ENCODE results near the gene PARD3B.

The PARD3B gene

DNA sequence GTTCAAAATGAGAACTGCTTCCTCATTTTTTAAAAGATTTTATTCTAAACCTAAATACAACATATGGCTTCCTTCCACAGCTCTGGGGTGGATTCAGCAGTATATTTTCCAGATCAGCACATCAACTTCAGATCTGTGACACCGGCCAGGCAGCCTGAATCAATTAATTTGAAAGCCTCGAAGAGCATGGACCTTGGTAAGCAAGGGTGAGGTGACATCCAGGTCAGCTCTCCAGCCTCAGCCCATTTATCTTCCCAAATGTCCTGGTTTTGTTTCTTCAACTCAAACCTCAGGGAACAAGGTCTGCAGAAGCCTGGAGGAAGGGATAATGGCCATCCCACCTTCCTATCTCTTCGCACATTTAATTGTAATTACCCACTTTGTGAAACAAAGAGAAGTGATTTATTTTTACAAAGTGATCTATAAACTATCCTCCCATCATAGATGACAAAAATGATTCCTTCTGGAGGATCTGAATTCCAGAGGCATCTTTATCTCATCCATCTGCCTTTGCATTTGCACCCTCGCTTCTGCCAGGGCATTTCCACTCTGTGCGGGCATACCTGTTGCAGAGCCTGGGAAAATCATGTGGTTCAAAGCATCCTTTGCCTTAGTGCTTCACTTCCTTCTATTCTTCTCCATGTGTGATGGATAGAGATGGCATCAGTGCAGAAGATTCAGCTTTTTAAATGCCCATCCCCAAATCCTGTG, 648.0 kb downstream of the PARD3B start:
- Histone ChIP-seq H3K27ac (ENCODE audit: poor library complexity, severe bottlenecking) (no peak overlapping the region), H3K27me3 (ENCODE audit: insufficient read depth, poor library complexity, severe bottlenecking) (no peaks in the 10 kb centered on the region), H3K4me3 (ENCODE audit: severe bottlenecking) (no peak overlapping the region), H3K4me1 (ENCODE audit: insufficient read depth, poor library complexity, severe bottlenecking) (peaks cover under 1% of the 10 kb centered on the region), H3K36me3 (ENCODE audit: low read depth) (no peaks in the 10 kb centered on the region), H3K9me3 (ENCODE audit: severe bottlenecking) (no peaks in the 10 kb centered on the region)
- TF ChIP-seq, protein P1, sequence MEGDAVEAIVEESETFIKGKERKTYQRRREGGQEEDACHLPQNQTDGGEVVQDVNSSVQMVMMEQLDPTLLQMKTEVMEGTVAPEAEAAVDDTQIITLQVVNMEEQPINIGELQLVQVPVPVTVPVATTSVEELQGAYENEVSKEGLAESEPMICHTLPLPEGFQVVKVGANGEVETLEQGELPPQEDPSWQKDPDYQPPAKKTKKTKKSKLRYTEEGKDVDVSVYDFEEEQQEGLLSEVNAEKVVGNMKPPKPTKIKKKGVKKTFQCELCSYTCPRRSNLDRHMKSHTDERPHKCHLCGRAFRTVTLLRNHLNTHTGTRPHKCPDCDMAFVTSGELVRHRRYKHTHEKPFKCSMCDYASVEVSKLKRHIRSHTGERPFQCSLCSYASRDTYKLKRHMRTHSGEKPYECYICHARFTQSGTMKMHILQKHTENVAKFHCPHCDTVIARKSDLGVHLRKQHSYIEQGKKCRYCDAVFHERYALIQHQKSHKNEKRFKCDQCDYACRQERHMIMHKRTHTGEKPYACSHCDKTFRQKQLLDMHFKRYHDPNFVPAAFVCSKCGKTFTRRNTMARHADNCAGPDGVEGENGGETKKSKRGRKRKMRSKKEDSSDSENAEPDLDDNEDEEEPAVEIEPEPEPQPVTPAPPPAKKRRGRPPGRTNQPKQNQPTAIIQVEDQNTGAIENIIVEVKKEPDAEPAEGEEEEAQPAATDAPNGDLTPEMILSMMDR (IDR thresholded peaks at IDR 0.05; ENCODE audit: poor library complexity, severe bottlenecking): no peak
- ATAC-seq (ENCODE audit: low read depth): no peak
- no peak for DNase-seq (ENCODE audit: low spot score)

DNA sequence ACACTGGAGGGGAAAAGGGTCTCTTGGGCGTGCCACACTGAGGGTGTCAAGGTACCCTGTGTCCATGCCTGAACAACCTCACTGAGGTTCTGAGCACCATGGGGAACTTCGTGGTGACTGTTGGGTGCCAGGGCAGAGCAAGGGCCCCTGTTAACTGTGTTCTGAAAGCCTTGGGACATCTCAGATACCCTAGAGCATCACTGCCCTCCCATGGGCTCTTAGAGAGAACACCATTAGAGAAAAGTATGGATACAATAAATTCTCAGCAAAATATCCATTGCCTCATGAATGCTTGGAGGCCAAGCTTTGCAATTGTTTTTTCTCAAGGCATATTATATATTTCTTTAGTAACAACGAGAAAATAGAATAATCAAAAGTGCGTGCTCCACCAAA, 648.6 kb downstream of the PARD3B start:
- H3K4me3 ChIP-seq (ENCODE audit: severe bottlenecking): no peak overlapping the region
- TF ChIP-seq, protein P1 (IDR thresholded peaks at IDR 0.05; ENCODE audit: poor library complexity, severe bottlenecking): no peak
- peaks cover 3% of the 10 kb centered on the region for H3K4me1 ChIP-seq (ENCODE audit: insufficient read depth, poor library complexity, severe bottlenecking)
- H3K9me3 ChIP-seq (ENCODE audit: severe bottlenecking): no peaks in the 10 kb centered on the region
- ATAC-seq (ENCODE audit: low read depth): no peak
- H3K27me3 ChIP-seq (ENCODE audit: insufficient read depth, poor library complexity, severe bottlenecking): no peaks in the 10 kb centered on the region
- no peaks in the 10 kb centered on the region for H3K36me3 ChIP-seq (ENCODE audit: low read depth)
- no peak for DNase-seq (ENCODE audit: low spot score)
- H3K27ac ChIP-seq (ENCODE audit: poor library complexity, severe bottlenecking): no peak overlapping the region

- Histone ChIP-seq H3K36me3 (ENCODE audit: low read depth) (no peaks in the 10 kb centered on the region), H3K4me3 (ENCODE audit: severe bottlenecking) (no peak overlapping the region), H3K9me3 (ENCODE audit: severe bottlenecking) (no peaks in the 10 kb centered on the region), H3K27ac (ENCODE audit: poor library complexity, severe bottlenecking) (no peak overlapping the region), H3K4me1 (ENCODE audit: insufficient read depth, poor library complexity, severe bottlenecking) (peaks cover 3% of the 10 kb centered on the region), H3K27me3 (ENCODE audit: insufficient read depth, poor library complexity, severe bottlenecking) (no peaks in the 10 kb centered on the region)
- TF ChIP-seq, protein P1 (IDR thresholded peaks at IDR 0.05; ENCODE audit: poor library complexity, severe bottlenecking): no peak
- DNase-seq (ENCODE audit: low spot score): no peak
- no peak for ATAC-seq (ENCODE audit: low read depth)
These were observed 652.3 kb downstream of the PARD3B start for GRCh38 chr2:205197468-205198139.

- no peaks in the 10 kb centered on the region for H3K36me3 ChIP-seq (ENCODE audit: low read depth)
- no peak for DNase-seq (ENCODE audit: low spot score)
These were observed 652.9 kb downstream of the PARD3B start for GRCh38 chr2:205198140-205198525.

More at GRCh38 chr2:205198140-205198525, 652.9 kb downstream of the PARD3B start:
- no peaks in the 10 kb centered on the region for H3K27me3 ChIP-seq (ENCODE audit: insufficient read depth, poor library complexity, severe bottlenecking)
- H3K27ac ChIP-seq (ENCODE audit: poor library complexity, severe bottlenecking): no peak overlapping the region
- no peaks in the 10 kb centered on the region for H3K9me3 ChIP-seq (ENCODE audit: severe bottlenecking)
- no peak overlapping the region for H3K4me3 ChIP-seq (ENCODE audit: severe bottlenecking)
- TF ChIP-seq, protein P1 (IDR thresholded peaks at IDR 0.05; ENCODE audit: poor library complexity, severe bottlenecking): no peak
- H3K4me1 ChIP-seq (ENCODE audit: insufficient read depth, poor library complexity, severe bottlenecking): peaks cover 3% of the 10 kb centered on the region
- peak; percentile 17; the same call in 1 of the 3 replicates for ATAC-seq (ENCODE audit: low read depth)
